Measurements from ENCODE around the gene LTBP4.

Gene LTBP4

GRCh38 chr19:40663695-40664692 is 62.8 kb downstream of the LTBP4 start:
- TF ChIP-seq, protein P1, sequence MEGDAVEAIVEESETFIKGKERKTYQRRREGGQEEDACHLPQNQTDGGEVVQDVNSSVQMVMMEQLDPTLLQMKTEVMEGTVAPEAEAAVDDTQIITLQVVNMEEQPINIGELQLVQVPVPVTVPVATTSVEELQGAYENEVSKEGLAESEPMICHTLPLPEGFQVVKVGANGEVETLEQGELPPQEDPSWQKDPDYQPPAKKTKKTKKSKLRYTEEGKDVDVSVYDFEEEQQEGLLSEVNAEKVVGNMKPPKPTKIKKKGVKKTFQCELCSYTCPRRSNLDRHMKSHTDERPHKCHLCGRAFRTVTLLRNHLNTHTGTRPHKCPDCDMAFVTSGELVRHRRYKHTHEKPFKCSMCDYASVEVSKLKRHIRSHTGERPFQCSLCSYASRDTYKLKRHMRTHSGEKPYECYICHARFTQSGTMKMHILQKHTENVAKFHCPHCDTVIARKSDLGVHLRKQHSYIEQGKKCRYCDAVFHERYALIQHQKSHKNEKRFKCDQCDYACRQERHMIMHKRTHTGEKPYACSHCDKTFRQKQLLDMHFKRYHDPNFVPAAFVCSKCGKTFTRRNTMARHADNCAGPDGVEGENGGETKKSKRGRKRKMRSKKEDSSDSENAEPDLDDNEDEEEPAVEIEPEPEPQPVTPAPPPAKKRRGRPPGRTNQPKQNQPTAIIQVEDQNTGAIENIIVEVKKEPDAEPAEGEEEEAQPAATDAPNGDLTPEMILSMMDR (IDR thresholded peaks at IDR 0.05; ENCODE audit: low read depth, low read length, missing control alignments), result no peak
- Histone ChIP-seq H3K27ac (no peak overlapping the region), H3K27me3 (replicated peaks) (no peaks in the 10 kb centered on the region), H3K36me3 (replicated peaks) (peaks cover 24% of the 10 kb centered on the region), H3K4me3 (ENCODE audit: low read depth, low read length) (peak overlapping the region; percentile 58)
- in situ Hi-C loops (cut with HindIII; ENCODE audit: low pct_ligation_motif_present, low sequenced_read_pairs), result no loop called here
- peak; percentile 21 for DNase-seq

GRCh38 chr19:40666803-40667438 is 65.8 kb downstream of the LTBP4 start:
- DNase-seq, result no peak
- Histone ChIP-seq H3K27ac (no peak overlapping the region), H3K27me3 (replicated peaks) (no peaks in the 10 kb centered on the region), H3K4me3 (ENCODE audit: low read depth, low read length) (no peak overlapping the region), H3K36me3 (replicated peaks) (peaks cover 50% of the 10 kb centered on the region)
- in situ Hi-C loops (cut with HindIII; ENCODE audit: low pct_ligation_motif_present, low sequenced_read_pairs), result no loop called here
- TF ChIP-seq, protein P1 (IDR thresholded peaks at IDR 0.05; ENCODE audit: low read depth, low read length, missing control alignments), result no peak

- H3K27ac ChIP-seq, result no peak overlapping the region
- H3K4me3 ChIP-seq (ENCODE audit: low read depth, low read length), result no peak overlapping the region
- TF ChIP-seq, protein P1 (IDR thresholded peaks at IDR 0.05; ENCODE audit: low read depth, low read length, missing control alignments), result no peak
- in situ Hi-C loops (cut with HindIII; ENCODE audit: low pct_ligation_motif_present, low sequenced_read_pairs), result no loop called here
- no peak for DNase-seq
- no peaks in the 10 kb centered on the region for H3K27me3 ChIP-seq (replicated peaks)
- H3K36me3 ChIP-seq (replicated peaks), result peaks cover 57% of the 10 kb centered on the region
Observed at GRCh38 chr19:40667602-40668001, 66.4 kb downstream of the LTBP4 start.

DNA sequence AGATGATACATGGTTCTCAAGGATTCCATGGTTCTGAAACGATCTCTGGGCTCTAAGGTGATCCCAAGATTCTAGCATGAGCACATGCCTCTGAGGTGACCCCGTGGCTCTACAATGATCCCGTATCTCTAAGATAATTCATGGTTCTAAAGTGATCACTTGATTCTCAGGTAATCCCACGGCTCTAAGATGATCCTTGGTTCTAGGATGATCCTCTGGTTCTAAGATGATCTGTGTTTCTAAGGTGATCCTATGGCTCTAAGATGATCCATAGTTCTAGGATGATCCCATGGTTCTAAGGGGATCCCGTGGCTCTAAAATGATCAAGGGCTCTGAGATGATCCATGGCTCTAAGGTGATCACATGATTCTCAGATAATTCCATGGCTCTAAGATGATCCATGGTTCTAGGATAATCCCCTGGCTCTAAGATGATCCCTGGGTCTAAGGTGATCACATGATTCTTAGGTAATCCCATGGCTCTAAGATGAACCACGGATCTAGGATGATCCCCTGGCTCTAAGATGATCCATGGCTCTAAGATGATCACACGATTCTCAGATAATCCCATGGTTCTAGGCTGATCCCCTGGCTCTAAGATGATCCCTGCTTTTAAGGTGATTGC is 67.9 kb downstream of the LTBP4 start:
- no peaks in the 10 kb centered on the region for H3K27me3 ChIP-seq (replicated peaks)
- in situ Hi-C loops (cut with HindIII; ENCODE audit: low pct_ligation_motif_present, low sequenced_read_pairs), result no loop called here
- no peak overlapping the region for H3K27ac ChIP-seq
- no peak for DNase-seq
- TF ChIP-seq, protein P1 (IDR thresholded peaks at IDR 0.05; ENCODE audit: low read depth, low read length, missing control alignments), result no peak
- H3K36me3 ChIP-seq (replicated peaks), result peaks cover 66% of the 10 kb centered on the region
- no peak overlapping the region for H3K4me3 ChIP-seq (ENCODE audit: low read depth, low read length)

DNA sequence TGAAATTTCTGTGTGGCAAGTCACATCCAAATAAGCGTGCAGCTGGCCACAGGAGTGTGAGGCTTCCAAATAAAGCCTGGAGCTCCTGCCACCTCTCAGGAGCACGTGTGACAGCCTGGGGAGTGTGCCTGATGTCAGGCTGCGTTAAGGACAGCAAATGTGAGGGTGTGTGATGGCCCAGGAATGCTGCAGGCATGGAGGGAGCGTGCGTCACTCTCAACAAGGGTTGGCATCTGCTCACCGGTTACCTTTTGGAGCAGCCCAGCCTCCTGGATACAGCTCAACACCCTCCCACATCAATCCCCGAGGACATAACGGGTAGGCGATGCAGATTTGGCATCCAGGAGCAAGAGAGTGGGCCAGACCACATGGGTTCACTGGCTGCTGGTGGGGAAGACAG is 70.2 kb downstream of the LTBP4 start:
- in situ Hi-C loops (cut with HindIII; ENCODE audit: low pct_ligation_motif_present, low sequenced_read_pairs), result no loop called here
- H3K4me3 ChIP-seq (ENCODE audit: low read depth, low read length), result no peak overlapping the region
- H3K36me3 ChIP-seq (replicated peaks), result peaks cover 70% of the 10 kb centered on the region
- TF ChIP-seq, protein P1 (IDR thresholded peaks at IDR 0.05; ENCODE audit: low read depth, low read length, missing control alignments), result no peak
- H3K27me3 ChIP-seq (replicated peaks), result no peaks in the 10 kb centered on the region
- no peak overlapping the region for H3K27ac ChIP-seq
- no peak for DNase-seq
